ENCODE measurements around the gene DTWD2.
"Not testable (repeated sequence)": the region's sequence is repeated elsewhere in the genome, so short reads cannot be mapped to it uniquely, and the experiment has no call there.

Gene DTWD2

DNA sequence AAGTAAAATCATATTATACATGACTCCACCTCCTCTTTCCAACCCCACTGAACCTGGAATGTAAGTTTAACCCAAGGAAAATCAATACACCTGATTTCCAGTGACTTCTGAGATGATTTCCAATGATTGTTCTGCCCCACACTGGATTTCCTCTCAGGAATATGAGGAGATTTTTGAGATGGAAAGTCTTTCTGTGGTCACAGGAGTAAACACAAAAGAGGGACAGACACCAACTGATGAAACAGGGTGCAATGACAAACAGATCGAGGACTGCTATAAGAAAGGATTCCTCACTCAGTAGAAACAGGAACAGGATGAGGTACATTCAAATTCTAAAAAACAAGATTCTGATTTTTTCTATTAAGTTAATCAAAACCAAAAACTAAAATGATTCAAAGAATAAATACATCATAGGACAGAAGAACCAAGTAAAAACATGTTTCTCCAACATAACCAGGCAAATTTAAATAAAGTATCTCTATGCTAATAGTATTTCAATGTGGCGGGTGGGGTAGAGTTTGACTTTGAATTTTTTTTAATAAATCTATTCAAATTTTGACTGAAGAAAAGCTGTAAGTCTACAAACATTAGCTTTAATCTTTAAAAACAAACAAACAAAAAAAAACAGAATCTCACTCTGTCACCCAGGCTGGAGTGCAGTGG, 42.1 kb downstream of the DTWD2 start:
- DNase-seq, result no peak

DNA sequence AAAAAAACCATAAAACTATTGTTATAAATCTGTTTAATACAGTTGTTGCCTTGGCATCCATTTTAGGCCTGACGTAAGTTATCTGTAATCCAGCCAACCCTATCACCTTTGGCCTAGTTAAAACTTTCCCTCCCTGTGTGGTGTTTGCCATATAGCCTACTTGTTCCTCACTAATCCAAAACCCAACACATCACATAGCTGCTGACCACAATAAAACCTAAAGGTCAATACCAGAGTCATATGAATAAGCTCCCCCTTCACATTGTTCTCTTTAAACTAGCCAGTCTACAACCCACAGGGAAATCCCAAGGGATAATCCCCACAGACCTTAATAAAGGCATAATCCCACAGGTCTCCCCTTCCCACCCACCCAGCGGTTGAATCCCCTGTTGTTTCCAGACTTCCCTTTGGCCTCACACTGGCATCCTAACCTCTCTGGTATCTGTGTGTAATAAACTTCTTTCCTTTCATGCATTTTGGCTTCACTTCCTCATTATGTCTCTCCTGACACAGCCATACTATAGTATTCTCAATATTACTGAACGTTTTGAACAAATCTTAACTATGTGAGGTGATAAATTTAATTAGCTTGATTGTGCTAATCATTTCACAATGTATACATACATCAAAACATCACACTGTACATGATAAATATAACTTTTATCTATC, 50.8 kb downstream of the DTWD2 start:
- DNase-seq, result no peak

DNA sequence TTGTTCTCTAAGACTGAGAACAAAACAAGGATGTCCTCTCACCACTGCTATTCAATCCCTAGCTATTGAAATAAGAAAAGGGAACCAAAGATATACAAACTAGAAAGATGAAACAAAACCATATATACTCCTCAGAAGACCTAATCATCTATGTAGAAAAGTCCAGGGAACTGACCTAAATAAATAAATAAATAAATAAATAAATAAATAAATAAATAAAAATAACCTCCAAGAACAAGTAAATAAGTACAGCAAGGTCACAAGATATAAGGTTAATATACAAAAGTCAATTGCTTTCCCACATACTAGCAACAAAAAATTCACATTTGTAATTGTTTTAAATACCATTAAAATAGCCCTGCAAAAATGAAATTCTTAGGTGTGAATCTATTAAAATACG, 54.6 kb downstream of the DTWD2 start:
- DNase-seq, result no peak

DNA sequence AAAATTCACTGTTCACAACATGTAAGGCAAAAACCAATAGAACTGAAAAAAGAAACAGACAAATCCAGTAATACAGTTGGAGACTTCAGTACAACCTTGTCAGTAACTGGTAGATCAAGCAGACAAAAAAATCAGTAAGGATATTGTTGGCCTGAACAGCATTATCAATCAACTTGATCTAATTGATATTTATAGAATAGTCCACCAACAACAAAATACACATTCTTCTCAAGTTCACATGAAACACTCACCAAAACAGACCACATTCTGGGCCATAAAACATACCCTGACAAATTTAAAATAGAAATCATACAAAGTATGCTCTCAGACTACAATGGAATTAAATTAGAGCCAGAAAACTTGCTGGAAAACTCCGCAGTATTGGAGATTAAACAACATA, 56.8 kb downstream of the DTWD2 start:
- DNase-seq, result no peak

- no peak for DNase-seq
Measured at GRCh38 chr5:118924006-118924389, 64.3 kb downstream of the DTWD2 start.

GRCh38 chr5:118923295-118924005, 64.9 kb downstream of the DTWD2 start:
- DNase-seq, result no peak

DNA sequence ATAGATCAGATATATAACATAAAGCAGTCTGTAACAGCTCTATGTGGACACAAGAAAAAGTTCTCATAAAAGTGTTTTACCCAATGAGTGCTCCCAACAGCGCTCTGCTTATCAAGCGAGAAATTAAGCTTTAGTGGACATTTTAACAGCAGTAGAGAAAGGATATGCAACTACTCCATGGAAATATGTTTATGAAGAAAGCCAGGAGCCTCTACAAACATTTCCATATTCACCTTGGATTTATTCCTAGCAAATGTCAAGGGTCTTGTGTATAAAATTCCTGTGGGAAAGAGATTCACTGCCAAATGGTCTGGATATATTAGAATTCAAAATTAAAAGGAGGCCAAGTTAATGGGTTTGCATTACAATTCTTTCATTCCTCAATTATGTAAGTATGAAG, 66.5 kb downstream of the DTWD2 start:
- DNase-seq, result no peak

DNA sequence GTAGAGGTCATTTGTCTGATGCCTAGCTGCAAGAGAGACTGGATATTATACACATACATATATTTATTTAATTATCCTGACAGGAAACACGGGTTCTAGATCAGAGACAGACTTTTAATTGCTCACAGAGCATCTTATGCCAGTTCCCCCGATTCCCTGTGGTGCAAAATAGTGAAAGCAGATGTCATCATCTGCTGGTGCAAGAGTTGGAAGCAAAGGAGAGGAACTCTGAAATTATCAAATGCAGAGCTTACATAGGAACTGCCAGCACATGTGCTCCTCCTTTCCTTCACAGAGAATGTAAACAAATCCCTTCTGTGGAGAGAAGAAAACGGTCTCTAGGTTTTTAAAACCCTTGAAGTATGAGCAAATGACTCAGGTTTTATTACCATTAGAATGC, 69.3 kb downstream of the DTWD2 start:
- no peak for DNase-seq

- no peak for DNase-seq
Measured at GRCh38 chr5:118918232-118918631, 70.1 kb downstream of the DTWD2 start.

DNA sequence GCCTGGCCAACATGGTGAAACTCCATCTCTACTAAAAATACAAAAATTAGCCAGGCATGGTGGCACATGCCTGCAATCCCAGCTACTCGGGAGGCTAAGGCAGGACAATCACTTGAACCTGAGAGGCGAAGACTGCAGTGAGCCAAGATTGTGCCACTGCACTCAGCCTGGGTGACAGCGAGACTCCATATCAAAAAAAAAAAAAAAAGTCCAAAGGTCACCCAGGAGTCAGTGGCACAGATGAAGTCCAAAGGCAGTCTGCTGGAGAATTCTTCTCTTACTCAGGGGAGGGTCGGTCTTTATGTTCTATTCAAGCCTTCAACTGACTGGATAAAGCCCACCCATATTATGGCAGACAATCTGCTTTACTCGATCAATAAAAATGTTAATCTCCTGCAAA, 80.8 kb downstream of the DTWD2 start:
- DNase-seq, result not testable (repeated sequence)

- no peak for DNase-seq
Measured at GRCh38 chr5:118906947-118907346, 81.4 kb downstream of the DTWD2 start.

DNA sequence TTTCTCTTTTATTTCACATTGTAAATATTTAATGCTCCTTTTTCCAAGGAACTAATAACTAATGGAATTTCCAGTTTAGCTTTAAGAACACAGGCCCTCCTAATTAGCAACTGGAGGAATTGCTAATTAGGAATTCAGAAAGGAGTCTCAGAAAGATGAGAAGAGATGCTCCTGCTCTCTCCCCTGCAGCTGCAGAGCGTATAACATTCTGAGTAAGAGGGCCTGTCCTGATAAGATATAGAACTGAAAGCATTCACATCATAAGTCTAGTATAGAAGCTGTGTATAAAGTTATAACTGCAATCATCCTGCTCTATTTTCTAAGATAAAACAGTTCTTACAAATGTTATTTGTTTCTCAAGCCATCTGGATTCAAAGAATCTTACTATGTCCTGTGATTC, 83.2 kb downstream of the DTWD2 start:
- no peak for DNase-seq

DNA sequence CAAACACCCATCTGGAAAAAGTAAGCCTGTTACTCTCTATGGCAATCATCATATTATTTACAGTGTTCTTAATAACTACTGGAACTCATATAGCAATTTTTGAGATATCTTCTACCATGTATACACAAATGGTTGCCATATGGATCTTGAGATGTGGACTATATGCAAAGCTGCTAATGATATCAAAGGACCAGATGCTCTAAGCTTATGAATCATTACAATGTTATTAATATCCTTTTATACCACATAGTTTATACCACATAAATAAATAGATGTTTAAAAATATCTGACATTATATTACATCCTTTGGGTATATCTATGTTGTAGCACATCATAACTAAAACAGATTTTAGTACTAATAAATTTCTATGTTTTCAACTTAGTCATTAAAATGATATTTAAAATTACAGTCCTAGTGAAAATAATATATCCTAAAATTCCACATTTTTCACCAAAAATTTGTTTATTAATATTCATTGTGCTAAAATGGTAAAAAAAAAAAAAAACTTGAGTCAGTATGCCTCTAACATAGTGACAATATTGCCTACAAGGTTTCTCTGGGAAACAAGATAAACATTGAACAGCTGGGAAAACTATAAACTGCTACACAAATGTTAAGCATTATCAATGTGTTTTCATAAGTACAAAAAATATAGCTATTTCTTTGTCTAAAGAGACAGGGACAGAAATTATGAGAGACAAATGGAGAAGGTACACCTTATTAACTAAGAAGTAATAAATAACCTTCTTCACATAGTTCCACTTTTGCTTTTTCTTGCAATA, 85.5 kb downstream of the DTWD2 start:
- no peak for DNase-seq

DNA sequence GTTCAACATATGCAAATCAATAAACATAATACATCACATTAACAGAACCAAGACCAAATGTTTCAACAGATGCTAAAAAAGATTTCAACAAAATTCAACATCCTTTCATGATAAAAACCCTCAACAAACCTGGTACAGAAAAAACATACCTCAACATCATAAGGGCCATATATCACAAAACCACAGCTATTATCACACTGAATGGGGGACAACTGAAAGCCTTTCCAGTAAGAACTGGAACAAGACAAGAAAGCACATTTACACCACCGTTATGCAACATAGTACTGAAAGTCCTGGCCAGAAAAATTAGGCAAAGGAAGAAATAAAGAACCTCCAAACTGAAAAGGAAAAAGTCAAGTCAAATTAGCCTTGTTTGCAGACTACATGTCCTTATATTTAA, 93.6 kb downstream of the DTWD2 start:
- no peak for DNase-seq

- DNase-seq, result no peak
Measured at GRCh38 chr5:118891252-118891651, 97.1 kb downstream of the DTWD2 start.

GRCh38 chr5:118889165-118889564, 99.2 kb downstream of the DTWD2 start:
- no peak for DNase-seq

GRCh38 chr5:118888556-118888955, 99.8 kb downstream of the DTWD2 start:
- DNase-seq, result no peak

- no peak for DNase-seq
Measured at GRCh38 chr5:118883362-118883761, 105.0 kb downstream of the DTWD2 start.

GRCh38 chr5:118882666-118883065, 105.7 kb downstream of the DTWD2 start:
- no peak for DNase-seq

DNA sequence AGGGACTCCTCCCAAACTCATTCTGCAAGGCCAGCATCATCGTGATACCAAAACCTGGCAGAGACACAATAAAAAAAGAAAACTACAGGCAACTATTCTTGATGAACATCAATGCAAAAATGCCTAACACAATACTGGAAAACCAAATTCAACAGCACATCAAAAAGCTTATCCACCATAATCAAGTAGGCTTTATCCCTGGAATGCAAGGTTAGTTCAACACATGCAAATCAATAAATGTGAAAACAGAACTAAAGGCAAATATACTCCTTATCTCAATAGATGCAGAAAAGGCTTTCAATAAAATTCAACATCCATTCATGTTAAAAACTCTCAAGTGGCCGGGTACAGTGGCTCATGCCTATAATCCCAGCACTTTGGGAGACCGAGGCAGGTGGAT, 111.5 kb downstream of the DTWD2 start:
- not testable (repeated sequence) for DNase-seq

GRCh38 chr5:118875131-118875530, 113.2 kb downstream of the DTWD2 start:
- no peak for DNase-seq

DNA sequence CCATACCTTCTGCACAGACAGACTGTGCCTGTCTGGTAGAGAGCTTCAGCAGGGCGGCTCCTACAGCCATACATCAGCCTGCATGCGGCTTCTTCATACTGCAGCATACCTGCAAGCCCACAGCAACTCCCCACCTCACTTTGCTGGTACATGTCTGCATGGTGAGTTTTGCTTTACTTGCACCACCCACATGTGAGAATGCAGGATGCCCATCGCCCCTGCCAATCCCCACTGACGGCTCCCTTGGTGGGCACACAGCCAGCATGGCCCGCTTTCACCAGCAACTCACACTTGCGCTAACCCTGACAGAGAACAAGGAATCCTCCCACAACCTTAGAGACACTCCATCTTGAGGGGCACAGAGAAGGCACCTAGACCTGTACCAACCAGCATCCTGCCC, 114.9 kb downstream of the DTWD2 start:
- DNase-seq, result no peak

GRCh38 chr5:118863345-118863744, 125.0 kb downstream of the DTWD2 start:
- DNase-seq, result no peak

DNA sequence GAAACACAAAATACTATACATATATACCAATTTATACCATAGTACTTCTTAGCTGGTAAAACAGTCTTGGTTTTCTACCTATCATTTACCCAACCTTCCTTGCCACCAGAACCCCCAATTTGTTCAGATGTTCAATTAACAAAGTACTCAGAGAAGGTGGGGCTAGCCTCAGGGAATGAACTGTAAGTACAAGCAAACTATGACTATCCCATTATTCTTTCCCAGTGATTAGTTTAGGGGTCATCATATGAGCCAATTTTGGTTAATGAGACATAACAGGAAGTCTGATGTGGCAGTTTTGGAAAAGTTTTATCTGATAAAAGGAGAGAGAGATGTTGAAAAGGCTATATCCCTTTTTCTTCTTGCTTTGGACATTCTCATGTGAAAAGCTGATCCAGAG, 125.8 kb downstream of the DTWD2 start:
- DNase-seq, result no peak

Data from activated naive CD4-positive, alpha-beta T cell (primary cell).